Right lobe of liver (tissue), 6 donors: ENCODE results near the gene GIMAP2. TPM values are rescaled to one million over a fixed set of nuclear protein-coding genes. Genes with fewer than 3 reads are reported as not detected.
"Not testable (repeated sequence)": the region's sequence is repeated elsewhere in the genome, so short reads cannot be mapped to it uniquely, and the experiment has no call there.

Experiments
- ATAC-seq, 4 donors: fragments of 200-7000 bp; cut with Tn5 transposase; one replicate each; pipeline ENCODE4 v1.9.1; 2020; ENCODE audit warnings: mild to moderate bottlenecking in 4 of 4, moderate library complexity in 4 of 4
- DNase-seq, 3 donors: peaks; one replicate each; pipeline ENCODE4 v3.0.0-alpha.2; 2020
- H3K27ac ChIP-seq, 3 donors: fragments of 200-600 bp; one replicate each; pipeline ENCODE4 v1.8.0; 2022
- H3K27me3 ChIP-seq, 2 donors: fragments of 200-600 bp; one replicate each; pipeline ENCODE4 v1.8.0; 2022
- H3K36me3 ChIP-seq, 4 donors: fragments of 200-600 bp; sonication (generic) in 1 of 4; one replicate each; pipeline versions ENCODE4 v1.5.1 to v1.8.0; 2017 to 2022; ENCODE audit warnings: control low read depth in 1 of 4
- H3K4me1 ChIP-seq, 4 donors: fragments of 200-600 bp; sonication (generic) in 1 of 4; one replicate each; pipeline versions ENCODE4 v1.5.1 to v1.8.0; 2017 to 2022; ENCODE audit warnings: control low read depth in 1 of 4
- H3K4me3 ChIP-seq, 3 donors: fragments of 200-600 bp; one replicate each; pipeline ENCODE4 v1.8.0; 2022
- H3K9me3 ChIP-seq, 4 donors: fragments of 200-600 bp; sonication (generic) in 1 of 4; one replicate each; pipeline versions ENCODE4 v1.5.1 to v1.8.0; 2017 to 2022; ENCODE audit warnings: control low read depth in 1 of 4
- POLR2A ChIP-seq: fragments of 450-650 bp; IDR thresholded peaks from one replicate; pipeline ENCODE4 v1.6.1; 2017; ENCODE audit warnings: antibody characterized with exemption, mild to moderate bottlenecking
- WGBS: methylation state at CpG from one replicate; pipeline ENCODE4 v1.1.6; 2018; ENCODE audit warnings: low coverage, low lambda C conversion rate; ENCODE audit not compliant: insufficient coverage; ENCODE audit errors: missing lambda C conversion rate; 5-methylcytosine and 5-hydroxymethylcytosine counted together
- intact Hi-C, 2 donors: fragments of 100-400 bp; cut with DNase I; formaldehyde crosslinking; loops; one replicate each; pipeline versions ENCODE4 v1.11.2 to v1.14.1; 2022
- total RNA-seq, 6 experiments: library from RNA; depleted of rRNA in 2 of 6; stranded (reverse); fragments of >200 nt in 2 of 6; fragmentation: NEBNext Ultra II Directional in 3 of 6; extraction: Animal tissue kit (Norgen Biotek cat#: 25700) in 3 of 6; gene quantifications; one replicate each; pipeline versions ENCODE4 v1.1.0 to v1.2.4, GENCODE V29; 2016 to 2023
- TF ChIP-seq, protein P1 (sequence below), 4 donors: fragments of 200-600 bp in 3 of 4; fragments of 450-650 bp in 1 of 4; IDR thresholded peaks; one replicate each; pipeline versions ENCODE4 v1.5.1 to v1.8.0; 2016 to 2022; ENCODE audit warnings: antibody characterized with exemption in 4 of 4, mild to moderate bottlenecking in 2 of 4
- donor health status: DM: no; HTN: yes; CAD: no.
- donor health status: DM: no; HTN: no; CAD: no.
- donor health status: DM: no; HTN: no; CAD: no.
- donor health status: DM: no; HTN: yes; CAD: no.
- donor health status: DM: no; HTN: yes; CAD: no.

The GIMAP2 gene
- total RNA-seq, 6 experiments from 2014 or later: 4.8 to 7.4 (median 5.7) TPM

DNA sequence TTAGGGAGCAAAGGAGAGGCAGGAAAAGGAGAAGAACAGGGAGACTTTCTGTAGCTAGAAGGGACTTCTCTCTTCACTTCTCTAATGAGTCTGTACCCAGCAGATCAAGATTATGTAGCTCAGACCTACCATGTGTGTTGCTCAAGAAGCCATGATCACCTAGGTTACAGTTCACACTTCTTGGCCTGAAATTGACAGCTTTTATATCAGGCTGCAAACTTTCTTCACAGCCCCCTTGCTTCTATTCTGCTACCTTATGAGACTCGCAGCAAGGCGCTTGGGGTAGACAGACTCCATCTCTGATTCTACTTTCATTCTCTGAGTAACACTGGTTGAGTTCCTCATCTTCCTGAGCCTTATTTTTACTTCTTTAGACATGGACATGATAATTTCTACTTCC, 19.6 kb upstream of the GIMAP2 start:
- Histone ChIP-seq H3K27me3 (no peaks in the 10 kb centered on the region), H3K9me3 (no peaks in the 10 kb centered on the region), H3K36me3 (no peaks in the 10 kb centered on the region), H3K27ac (no peak overlapping the region), H3K4me1 (no peaks in the 10 kb centered on the region), H3K4me3 (no peak overlapping the region)
- DNase-seq (no peak), ATAC-seq (peak; percentile 37 to 58 (median 41))
- no peak for TF ChIP-seq POLR2A
- TF ChIP-seq, protein P1, sequence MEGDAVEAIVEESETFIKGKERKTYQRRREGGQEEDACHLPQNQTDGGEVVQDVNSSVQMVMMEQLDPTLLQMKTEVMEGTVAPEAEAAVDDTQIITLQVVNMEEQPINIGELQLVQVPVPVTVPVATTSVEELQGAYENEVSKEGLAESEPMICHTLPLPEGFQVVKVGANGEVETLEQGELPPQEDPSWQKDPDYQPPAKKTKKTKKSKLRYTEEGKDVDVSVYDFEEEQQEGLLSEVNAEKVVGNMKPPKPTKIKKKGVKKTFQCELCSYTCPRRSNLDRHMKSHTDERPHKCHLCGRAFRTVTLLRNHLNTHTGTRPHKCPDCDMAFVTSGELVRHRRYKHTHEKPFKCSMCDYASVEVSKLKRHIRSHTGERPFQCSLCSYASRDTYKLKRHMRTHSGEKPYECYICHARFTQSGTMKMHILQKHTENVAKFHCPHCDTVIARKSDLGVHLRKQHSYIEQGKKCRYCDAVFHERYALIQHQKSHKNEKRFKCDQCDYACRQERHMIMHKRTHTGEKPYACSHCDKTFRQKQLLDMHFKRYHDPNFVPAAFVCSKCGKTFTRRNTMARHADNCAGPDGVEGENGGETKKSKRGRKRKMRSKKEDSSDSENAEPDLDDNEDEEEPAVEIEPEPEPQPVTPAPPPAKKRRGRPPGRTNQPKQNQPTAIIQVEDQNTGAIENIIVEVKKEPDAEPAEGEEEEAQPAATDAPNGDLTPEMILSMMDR (IDR thresholded peaks at IDR 0.05): no peak
- WGBS: no CpG with 5 or more reads among the region's 2 CpGs
- intact Hi-C loops: no loop called here

DNA sequence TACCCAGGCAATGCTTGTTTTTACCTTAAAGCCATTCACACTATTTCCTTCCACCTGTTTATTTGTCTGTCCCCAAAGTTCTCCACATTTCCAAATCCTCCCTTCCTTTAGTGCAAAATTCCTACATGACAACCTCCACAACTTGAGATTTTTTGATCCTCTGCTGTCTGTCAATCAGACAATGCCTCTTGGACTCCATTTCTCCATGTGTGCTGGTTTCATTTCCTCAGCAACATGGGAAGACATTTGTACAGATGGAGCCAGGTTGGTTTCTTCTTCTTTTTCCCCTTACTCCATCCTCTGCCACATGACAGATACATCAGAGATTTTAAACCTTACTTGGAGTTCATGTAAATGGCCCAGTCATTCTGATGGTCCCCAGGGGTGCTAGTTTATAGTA, 19.1 kb upstream of the GIMAP2 start:
- H3K27ac ChIP-seq: no peak overlapping the region

DNA sequence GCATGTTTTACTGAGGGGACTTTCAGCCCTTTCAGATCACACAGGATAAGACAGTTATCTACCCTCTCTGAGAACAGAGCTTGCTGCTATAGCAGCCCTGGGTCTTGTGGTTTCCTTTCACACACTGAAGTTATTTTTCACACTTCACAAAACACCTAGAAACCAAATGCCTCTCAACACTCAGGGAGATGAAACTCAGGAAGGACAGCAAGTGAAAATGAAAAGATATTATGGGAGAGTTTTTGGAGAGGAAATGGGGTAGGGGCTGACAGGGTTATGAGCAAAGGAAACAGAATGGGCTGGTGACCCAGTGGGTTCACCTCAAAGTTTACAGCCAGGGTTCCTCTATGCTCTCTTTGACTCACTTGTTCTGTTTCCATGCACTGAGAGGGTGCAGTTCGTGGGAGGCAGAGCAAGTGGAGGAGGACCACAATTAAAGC, 17.0 kb upstream of the GIMAP2 start:
- WGBS: 50% methylated on average over 1 of the region's 1 CpG
- H3K9me3 ChIP-seq: no peaks in the 10 kb centered on the region
- H3K4me1 ChIP-seq: no peaks in the 10 kb centered on the region
- DNase-seq (no peak), ATAC-seq (peak; percentile 32 to 53 (median 45))
- H3K4me3 ChIP-seq: no peak overlapping the region
- H3K27ac ChIP-seq: no peak overlapping the region
- intact Hi-C loops: no loop called here
- TF ChIP-seq, protein P1 (IDR thresholded peaks at IDR 0.05): no peak
- TF ChIP-seq POLR2A: no peak
- no peaks in the 10 kb centered on the region for H3K27me3 ChIP-seq
- H3K36me3 ChIP-seq: no peaks in the 10 kb centered on the region

More for the DNA sequence above, 19.1 kb upstream of the GIMAP2 start:
- Histone ChIP-seq H3K4me1 (no peaks in the 10 kb centered on the region), H3K27me3 (no peaks in the 10 kb centered on the region), H3K4me3 (no peak overlapping the region), H3K9me3 (no peaks in the 10 kb centered on the region), H3K36me3 (no peaks in the 10 kb centered on the region)
- DNase-seq (no peak), ATAC-seq (peak in 1 of 4 donors; percentile 20)
- intact Hi-C loops: no loop called here
- no peak for TF ChIP-seq POLR2A

DNA sequence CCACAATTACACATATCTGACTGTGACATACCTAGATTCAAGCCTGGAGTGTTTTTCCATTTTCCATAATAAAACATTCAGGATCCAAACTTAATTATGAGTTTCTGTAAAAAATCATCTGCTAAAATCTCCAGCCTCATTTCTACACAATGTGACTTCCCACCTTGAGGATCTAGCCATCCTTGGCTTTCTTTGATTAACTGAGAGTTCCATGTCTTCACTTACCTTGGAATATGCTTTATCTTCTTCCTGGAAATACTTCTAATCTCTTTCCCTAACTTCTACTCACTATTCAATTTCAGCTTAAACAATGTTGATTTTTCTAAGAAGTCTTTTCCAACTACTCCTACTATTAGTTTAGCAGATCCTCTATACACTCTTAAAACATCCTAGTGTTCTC, 16.5 kb upstream of the GIMAP2 start:
- H3K36me3 ChIP-seq: no peaks in the 10 kb centered on the region
- intact Hi-C loops: no loop called here
- H3K27ac ChIP-seq: no peak overlapping the region
- no peaks in the 10 kb centered on the region for H3K4me1 ChIP-seq
- no peaks in the 10 kb centered on the region for H3K27me3 ChIP-seq
- no peak overlapping the region for H3K4me3 ChIP-seq
- H3K9me3 ChIP-seq: no peaks in the 10 kb centered on the region
- DNase-seq: no peak
- TF ChIP-seq, protein P1 (IDR thresholded peaks at IDR 0.05): no peak
- TF ChIP-seq POLR2A: no peak
- no peak for ATAC-seq

DNA sequence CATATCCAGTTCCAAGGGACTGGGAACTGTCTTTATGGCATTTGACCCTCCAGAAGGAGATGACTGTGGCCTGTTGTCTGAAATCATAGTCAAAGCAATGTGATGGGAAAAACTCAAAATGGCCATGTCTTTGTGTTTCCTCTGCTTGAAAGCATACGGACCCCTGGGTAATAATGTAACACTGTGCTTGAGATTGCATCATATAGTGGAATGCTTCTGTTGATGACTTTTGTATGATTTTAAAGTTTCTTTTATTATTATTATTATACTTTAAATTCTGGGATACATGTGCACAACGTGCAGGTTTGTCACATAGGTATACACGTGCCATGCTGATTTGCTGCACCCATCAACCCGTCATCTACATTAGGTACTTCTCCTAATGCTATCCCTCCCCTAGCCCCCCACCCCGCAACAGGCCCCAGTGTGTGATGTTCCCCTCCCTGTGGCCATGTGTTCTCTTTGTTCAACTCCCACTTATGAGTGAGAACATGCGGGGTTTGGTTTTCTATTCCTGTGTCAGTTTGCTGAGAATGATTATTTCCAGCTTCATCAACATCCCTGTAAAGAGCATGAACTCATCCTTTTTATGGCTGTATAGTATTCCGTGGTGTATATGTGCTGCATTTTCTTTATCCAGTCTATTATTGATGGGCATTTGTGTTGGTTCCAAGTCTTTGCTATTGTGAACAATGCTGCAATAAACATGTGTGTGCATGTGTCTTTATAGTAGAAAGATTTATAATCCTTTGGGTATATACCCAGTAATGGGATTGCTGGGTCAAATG, 13.5 kb upstream of the GIMAP2 start:
- H3K4me3 ChIP-seq, intact Hi-C loops, H3K36me3 ChIP-seq, H3K4me1 ChIP-seq, H3K9me3 ChIP-seq, H3K27ac ChIP-seq, ATAC-seq, DNase-seq, H3K27me3 ChIP-seq: not testable (repeated sequence)
- WGBS: 75% methylated on average over 6 of the region's 7 CpGs
